A673 (cell line): ENCODE measurements around the gene SFXN1. TPM values are rescaled to one million over a fixed set of nuclear protein-coding genes. Genes with fewer than 3 reads are reported as not detected.

ENCODE experiments used
- BruUV-seq: library from RNA; stranded (reverse); fragments of 400-500 nt; replicated peaks from 2 replicates; lab custom pipeline; 2021; lab: Mats Ljungman, UMichigan
- CTCF ChIA-PET: fragments of 300-600 bp; sonication (Branson Sonifier 250); formaldehyde crosslinking; loops from one replicate; lab custom pipeline; 2022; ENCODE audit warnings: antibody characterized with exemption; lab: Charles Lee
- POLR2A ChIA-PET: fragments of 300-600 bp; sonication (Branson Sonifier 250); formaldehyde crosslinking; loops from one replicate; lab custom pipeline; 2022; ENCODE audit warnings: antibody characterized with exemption; ENCODE audit not compliant: low non-redundant PET; lab: Charles Lee
- DNase-seq: peaks from one replicate; pipeline ENCODE4 v3.0.0-alpha.2; 2015; ENCODE audit warnings: low spot score
- H3K27ac ChIP-seq: fragments of 200-600 bp; sonication (generic); 2 replicates; pipeline ENCODE4 v1.5.1; 2016; ENCODE audit warnings: mixed run types, low read depth, mild to moderate bottlenecking, mixed read lengths, antibody characterized with exemption, low read length; ENCODE audit not compliant: poor library complexity, severe bottlenecking
- H3K27me3 ChIP-seq: fragments of 200-600 bp; sonication (generic); replicated peaks from 2 replicates; pipeline ENCODE4 v1.6.1; 2017; ENCODE audit warnings: mixed run types, low read depth, mild to moderate bottlenecking, mixed read lengths, antibody characterized with exemption, low read length; ENCODE audit not compliant: insufficient read depth, poor library complexity
- H3K36me3 ChIP-seq: fragments of 200-600 bp; sonication (generic); 2 replicates; pipeline ENCODE4 v1.6.1; 2016; ENCODE audit warnings: mixed run types, mild to moderate bottlenecking, mixed read lengths, antibody characterized with exemption, low read length; ENCODE audit not compliant: insufficient read depth, poor library complexity, severe bottlenecking
- H3K4me1 ChIP-seq: fragments of 200-600 bp; sonication (generic); 2 replicates; pipeline ENCODE4 v1.6.1; 2017; ENCODE audit warnings: mixed run types, mild to moderate bottlenecking, mixed read lengths, antibody characterized with exemption, low read length; ENCODE audit not compliant: insufficient read depth, poor library complexity, severe bottlenecking
- H3K4me3 ChIP-seq: fragments of 200-600 bp; sonication (generic); 2 replicates; pipeline ENCODE4 v1.5.1; 2016; ENCODE audit warnings: low read depth, mixed run types, mild to moderate bottlenecking, mixed read lengths, low read length; ENCODE audit not compliant: poor library complexity, severe bottlenecking
- H3K9me3 ChIP-seq: fragments of 200-600 bp; sonication (generic); 2 replicates; pipeline ENCODE4 v1.6.1; 2016; ENCODE audit warnings: mixed run types, low read depth, mild to moderate bottlenecking, mixed read lengths, antibody characterized with exemption, low read length; ENCODE audit not compliant: poor library complexity, severe bottlenecking
- CTCF ChIP-seq: fragments of 300-800, 200-600 bp; sonication (generic); conservative IDR thresholded peaks from 2 replicates; pipeline ENCODE4 v1.5.1; 2017; ENCODE audit warnings: low read depth, mild to moderate bottlenecking, antibody characterized with exemption, low read length, moderate library complexity, mixed read lengths
- EZH2 ChIP-seq: fragments of 200-600 bp; sonication (generic); IDR thresholded peaks from 2 replicates; pipeline ENCODE4 v1.6.1; 2017; ENCODE audit warnings: borderline replicate concordance, low read depth, mild to moderate bottlenecking, mixed read lengths, antibody characterized with exemption, low read length; ENCODE audit not compliant: poor library complexity, severe bottlenecking
- intact Hi-C: fragments of 100-400 bp; cut with micrococcal nuclease; formaldehyde crosslinking; loops from one replicate; pipeline ENCODE4 v1.10.0; 2022; ENCODE audit not compliant: unreplicated experiment
- total RNA-seq: library from RNA; stranded (reverse); gene quantifications from 2 replicates; pipeline ENCODE4 v1.2.3, GENCODE V29; 2021

The SFXN1 gene
- total RNA-seq, 1 experiment from 2014 or later = 108 TPM

- peaks cover 39% of the 10 kb centered on the region for H3K27me3 ChIP-seq
- intact Hi-C loops = no loop called here
- H3K27ac ChIP-seq = no peak overlapping the region
- H3K36me3 ChIP-seq = no peaks in the 10 kb centered on the region
- H3K4me3 ChIP-seq = no peak overlapping the region
- BruUV-seq = no TSS peak
- CTCF ChIA-PET = interaction anchor here (0.7 kb wide), 1 partner anchor 646 kb away, joined by 8 read pairs; no protein-coding TSS in a partner anchor
- DNase-seq = no peak
- POLR2A ChIA-PET = no interaction called here
- no peaks in the 10 kb centered on the region for H3K9me3 ChIP-seq
- H3K4me1 ChIP-seq = no peaks in the 10 kb centered on the region
- no peak for TF ChIP-seq CTCF
- no peak for TF ChIP-seq EZH2
These were observed 79.4 kb downstream of the SFXN1 start for GRCh38 chr5:175557778-175558177.

- H3K27me3 ChIP-seq = peaks cover 38% of the 10 kb centered on the region
- ChIA-PET CTCF (no interaction called here), POLR2A (no interaction called here)
- no TSS peak for BruUV-seq
- no peak for DNase-seq
- H3K36me3 ChIP-seq = no peaks in the 10 kb centered on the region
- intact Hi-C loops = no loop called here
- H3K4me1 ChIP-seq = no peaks in the 10 kb centered on the region
- TF ChIP-seq EZH2 = no peak
- TF ChIP-seq CTCF = no peak
- H3K9me3 ChIP-seq = no peaks in the 10 kb centered on the region
- no peak overlapping the region for H3K27ac ChIP-seq
- no peak overlapping the region for H3K4me3 ChIP-seq
These were observed 80.6 kb downstream of the SFXN1 start for GRCh38 chr5:175558801-175559480.

- no peaks in the 10 kb centered on the region for H3K9me3 ChIP-seq
- no TSS peak for BruUV-seq
- intact Hi-C loops = no loop called here
These were observed 81.7 kb downstream of the SFXN1 start for GRCh38 chr5:175560011-175560410.

More at GRCh38 chr5:175560011-175560410, 81.7 kb downstream of the SFXN1 start:
- H3K27ac ChIP-seq = no peak overlapping the region
- no peaks in the 10 kb centered on the region for H3K4me1 ChIP-seq
- H3K27me3 ChIP-seq = peaks cover 36% of the 10 kb centered on the region
- DNase-seq = no peak
- H3K36me3 ChIP-seq = no peaks in the 10 kb centered on the region
- CTCF ChIA-PET = no interaction called here
- TF ChIP-seq CTCF (no peak), EZH2 (no peak)
- POLR2A ChIA-PET = no interaction called here
- H3K4me3 ChIP-seq = no peak overlapping the region
